ENCODE measurements around the gene SIVA1.

The SIVA1 gene

GRCh38 chr14:104773505-104774452 is 20.8 kb downstream of the SIVA1 start:
- DNase-seq, result no peak

GRCh38 chr14:104774453-104775072 is 21.6 kb downstream of the SIVA1 start:
- DNase-seq, result no peak

DNA sequence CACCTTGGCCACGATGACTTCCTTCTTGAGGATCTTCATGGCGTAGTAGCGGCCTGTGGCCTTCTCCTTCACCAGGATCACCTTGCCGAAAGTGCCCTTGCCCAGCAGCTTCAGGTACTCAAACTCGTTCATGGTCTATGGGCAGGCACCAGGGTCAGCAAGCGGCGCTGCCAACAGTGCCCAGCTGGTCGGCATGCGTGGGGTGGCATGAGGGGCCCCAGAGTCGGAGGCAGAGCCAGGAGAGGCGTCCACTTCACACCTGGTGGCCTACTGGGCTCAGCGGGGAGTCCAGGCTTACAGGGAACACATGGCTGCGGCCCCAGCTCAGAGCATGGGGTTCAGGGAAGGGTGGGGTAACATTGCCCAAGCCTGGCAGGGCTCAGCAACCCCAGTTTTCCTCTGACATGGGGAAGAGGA is 22.1 kb downstream of the SIVA1 start:
- no peak for DNase-seq

DNA sequence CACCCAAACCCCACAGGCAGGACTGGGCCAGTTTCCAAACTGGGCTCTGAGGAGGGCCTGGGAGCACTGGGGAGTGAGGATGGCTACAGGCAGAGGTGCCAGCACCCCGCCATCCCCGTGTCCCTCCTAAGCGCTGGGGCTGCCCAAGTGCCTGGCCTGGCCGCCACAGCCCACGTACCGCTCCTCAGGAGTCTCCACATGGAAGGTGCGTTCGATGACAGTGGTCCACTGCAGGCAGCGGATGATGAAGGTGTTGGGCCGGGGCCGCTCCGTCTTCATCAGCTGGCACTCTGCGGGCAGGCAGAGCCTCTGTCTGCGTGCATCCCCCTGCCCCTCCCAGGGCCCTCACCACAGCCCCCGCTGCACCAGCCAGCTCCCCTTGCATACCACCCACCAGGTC is 23.5 kb downstream of the SIVA1 start:
- DNase-seq, result no peak

DNA sequence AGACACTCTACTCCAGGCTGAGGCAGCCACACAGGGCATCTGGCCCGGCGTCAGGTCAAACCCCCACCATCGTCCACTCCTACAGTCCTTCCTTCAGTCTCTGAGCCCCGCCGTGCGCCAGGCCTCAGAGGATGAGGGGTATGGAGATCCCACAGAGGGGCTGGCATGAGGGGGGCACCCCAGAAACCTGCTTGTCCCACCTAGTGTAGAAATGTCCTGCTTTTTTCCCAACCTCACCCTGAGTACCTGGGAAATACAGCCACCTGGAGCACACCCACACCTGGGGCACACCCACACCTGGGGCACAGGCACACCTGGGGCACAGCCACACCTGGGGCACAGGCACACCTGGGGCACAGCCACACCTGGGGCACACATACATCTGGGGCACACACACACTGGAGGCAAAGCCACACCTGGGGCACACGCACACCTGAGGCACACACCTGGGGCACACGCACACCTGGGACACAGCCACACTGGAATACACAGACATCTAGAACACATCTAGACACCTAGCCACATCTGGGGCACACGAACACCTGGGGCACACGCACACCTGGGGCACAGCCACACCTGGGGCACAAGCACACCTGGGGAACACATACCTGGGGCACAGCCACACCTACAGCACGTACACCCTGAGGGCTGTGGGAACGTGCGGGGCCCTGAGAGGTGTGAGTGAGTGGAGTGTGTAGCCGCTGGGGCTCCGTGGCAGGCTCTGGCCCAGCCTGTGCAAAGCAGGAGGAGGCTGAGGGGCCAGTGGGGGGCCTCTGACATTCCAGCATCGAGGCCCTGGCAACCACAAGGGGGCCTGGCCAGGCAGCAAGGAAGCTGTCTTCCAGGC is 24.2 kb downstream of the SIVA1 start:
- DNase-seq, result no peak

GRCh38 chr14:104777808-104778249 is 24.9 kb downstream of the SIVA1 start:
- DNase-seq, result no peak

DNA sequence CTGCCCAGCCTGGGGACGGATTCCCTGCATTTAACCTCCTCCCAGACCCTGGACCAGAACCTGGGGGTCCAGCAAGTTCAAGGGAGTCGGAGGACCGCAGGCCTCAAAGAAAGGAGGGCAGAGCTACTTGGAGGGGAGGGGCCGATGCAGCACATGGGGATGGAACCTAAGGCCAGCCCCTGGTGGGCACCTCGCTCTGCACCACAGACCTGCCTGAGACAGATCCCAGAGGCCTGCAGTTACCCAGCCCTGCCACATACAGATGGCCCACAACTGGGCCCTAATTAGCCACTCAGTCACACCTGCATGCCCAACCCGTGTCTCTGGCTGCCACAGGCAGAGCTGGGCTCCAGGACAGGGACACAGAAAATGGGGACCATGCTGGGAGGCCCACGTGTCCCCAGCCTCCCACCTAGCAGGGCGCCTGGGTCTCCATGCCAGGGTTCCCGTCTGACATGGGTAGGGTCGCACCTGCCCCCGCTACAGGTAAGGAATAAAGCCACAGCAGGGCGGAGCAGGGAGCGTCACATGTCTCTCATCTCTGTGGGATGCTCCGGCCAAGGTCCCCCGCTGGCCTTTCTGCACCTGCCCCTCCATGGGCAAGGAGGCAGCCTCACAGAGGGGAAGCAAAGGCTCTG is 25.9 kb downstream of the SIVA1 start:
- DNase-seq, result no peak

DNA sequence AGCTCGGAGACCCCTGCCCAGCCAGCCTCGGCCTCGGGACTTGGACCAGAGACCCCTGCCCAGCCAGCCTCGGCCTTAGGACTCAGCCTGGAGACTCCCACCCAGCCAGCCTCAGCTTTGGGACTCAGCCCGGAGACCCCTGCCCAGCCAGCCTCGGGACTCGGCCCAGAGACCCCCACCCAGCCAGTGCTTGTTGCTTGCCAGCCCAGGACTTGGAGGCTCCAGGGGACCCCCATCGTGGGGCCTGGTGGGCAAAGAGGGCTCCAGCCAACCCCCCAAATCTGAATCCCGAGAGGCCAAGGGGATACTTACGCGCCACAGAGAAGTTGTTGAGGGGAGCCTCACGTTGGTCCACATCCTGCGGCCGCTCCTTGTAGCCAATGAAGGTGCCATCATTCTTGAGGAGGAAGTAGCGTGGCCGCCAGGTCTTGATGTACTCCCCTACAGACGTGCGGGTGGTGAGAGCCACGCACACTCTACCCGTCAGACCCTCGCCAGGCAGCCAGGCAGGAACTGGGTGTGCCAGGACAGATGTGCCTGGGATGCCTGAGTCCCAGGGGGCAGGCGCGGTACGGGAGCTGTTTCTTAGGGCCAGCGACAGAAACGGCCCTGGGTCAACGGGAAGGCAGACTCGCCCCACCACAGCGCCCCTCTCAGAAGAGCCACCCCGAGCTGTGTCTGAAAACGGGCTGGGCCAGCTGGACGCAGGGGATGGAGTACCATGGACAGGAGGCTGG is 27.0 kb downstream of the SIVA1 start:
- no peak for DNase-seq

DNA sequence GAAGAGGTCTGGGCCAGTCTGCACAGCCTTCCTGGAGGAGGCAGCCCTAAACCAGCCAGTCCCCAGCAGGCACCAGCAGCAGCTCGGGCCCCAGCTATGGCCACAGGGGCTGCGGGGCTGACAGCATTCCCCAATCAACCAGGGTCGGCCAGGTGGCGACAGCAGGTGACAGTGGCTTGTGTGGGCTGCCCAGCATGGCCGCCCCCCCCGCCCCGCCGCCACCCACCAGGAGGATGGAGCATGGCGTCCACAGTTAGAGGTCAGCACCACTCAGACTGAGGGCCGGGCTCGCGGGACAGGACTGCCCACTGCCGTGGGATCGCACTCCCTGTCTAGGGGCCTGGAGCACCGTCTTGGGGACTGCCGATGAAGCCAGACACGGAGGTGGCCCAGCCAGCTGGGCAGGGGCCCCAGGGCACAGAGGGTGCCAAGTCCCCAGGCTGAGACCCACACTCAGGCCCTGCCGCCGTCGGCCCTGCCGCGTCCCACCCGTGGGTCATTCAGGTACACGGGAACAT is 27.6 kb downstream of the SIVA1 start:
- DNase-seq, result no peak

DNA sequence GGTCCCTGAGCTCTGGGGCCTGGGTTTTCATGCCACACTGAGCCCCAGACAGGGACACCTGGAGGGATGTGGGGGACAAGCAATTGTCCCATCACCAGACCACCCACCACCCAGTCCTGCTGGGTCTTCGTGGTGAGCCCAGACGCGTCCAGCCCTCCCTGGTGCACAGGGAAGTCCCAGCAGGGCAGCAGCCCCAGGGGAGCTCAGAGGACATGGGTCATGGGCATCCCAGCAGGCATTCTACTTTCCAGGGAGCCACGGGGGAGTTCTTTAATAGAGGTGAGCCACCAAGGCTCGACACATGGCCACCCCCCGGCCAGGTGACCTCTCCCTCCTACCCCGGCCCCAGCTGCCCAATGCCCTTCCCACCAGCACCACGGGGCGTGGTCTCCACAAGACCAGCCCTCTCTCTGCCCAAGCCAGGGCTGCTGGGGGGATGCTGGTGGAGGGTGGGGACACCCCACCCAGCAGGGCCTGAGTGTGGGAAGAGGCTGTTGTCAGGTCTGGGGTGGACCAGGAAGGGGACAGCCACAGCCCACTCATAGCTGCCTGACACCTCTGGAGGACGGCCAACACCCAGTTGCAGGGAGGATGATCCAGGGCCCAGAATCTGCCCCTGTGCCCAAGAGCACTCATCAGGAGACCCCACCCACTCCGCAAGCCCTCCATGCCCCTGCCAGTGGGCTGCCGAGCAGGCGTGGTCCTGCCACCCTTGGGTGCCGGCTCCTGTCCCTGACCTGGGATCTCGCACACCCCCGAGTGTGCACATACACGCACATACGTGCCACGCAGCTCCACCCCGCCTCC is 28.5 kb downstream of the SIVA1 start:
- no peak for DNase-seq

DNA sequence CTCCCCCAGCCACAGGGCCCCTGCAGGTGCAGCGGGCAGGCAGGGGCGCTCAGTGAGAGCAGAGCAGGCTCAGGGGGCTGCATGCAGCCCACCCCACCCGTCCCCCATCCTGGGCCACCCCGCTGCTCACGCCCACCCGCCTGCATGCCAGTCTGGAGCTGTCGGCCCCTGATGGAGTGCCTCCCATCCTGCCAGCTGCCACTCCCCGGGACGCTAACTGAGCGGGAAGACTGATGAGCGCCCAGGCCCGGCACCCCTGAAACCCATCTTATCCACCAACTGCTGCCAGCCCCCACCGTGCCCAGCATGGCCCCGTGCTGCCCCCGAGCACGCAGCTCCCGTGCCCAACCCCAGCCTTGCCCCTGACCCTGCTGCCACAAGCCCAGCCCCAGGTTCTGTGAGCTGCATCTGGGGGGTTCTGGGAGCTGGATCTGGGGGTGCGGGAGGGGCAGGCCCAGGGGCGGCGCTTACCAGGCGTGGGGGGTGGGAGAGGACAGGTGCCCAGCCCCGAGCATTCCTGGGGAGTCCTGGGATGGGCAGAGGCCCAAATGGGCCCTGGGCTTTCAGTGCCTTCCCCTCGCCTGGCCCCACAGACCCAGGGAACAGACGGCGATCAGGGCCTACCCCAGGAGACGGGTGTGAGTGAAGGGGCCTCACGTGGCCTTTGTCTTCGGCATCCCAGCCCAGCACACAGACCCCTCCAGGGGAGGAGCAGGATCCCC is 29.3 kb downstream of the SIVA1 start:
- no peak for DNase-seq

DNA sequence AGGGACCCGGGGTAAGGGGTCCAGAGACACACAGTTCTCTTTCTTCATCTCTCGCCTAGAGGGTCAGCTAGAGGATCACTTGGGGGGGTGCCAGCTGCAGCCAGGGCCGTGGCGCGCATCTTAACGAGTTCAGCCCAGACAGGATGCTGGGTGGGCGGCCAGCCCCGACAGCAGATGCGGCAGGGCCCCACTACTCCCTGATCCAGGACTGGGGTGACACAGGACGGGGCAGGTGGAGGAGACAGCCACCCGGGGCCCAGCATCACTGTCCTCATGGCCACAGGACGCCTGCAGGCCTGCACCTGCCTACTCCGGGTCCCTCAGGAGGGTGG is 29.8 kb downstream of the SIVA1 start:
- DNase-seq, result no peak

DNA sequence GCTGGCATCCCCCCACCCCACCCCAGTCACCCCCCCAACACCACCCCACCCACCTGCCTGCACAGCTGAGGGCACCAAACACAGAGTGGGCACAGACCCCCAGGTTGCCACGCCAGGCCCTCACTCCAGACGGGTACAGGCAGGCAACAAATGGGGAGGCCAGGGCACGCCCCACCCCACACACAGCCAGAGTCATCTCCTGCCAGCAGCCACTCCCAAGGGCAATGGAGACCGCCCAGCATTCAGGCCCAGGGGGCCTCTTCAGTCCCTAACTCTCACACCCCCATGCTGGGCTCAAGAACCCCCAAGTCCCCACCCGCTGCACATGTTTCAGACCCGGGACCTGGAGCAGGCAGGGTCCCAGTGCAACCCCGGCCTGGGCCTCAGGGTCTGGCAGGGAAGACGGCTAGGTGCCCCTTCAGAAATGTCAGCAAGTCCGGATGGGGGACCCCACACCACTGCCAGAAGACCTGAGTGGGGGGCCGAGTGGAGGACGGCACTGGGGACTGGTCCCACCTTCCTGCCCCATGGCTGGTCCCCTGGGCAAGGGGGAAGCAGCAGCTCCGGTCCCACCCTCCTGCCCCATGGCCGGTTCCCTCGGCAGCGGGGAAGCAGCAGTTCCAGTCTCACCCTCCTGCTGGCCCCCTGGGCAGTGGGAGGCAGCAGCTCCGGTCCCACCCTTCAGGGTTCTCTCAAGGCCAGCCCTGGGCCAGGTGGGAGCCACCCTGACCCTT is 30.7 kb downstream of the SIVA1 start:
- no peak for DNase-seq

DNA sequence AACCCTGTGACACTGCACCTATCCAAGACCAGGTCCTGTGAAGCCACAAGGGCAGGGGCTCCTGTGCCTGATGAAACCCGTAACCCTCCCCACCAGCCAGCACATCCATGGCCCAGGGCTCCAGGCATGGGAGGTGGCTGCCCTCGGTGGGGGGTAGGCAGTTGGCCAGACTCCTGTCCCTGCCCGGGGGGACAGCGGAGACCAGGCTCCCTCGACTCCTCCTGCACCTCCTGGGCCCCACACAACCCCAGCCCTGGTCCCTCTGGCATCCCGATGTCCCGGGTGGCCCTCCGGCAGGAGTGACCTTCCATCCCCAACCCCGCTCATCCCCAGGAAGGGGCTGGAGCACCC is 31.2 kb downstream of the SIVA1 start:
- DNase-seq, result no peak

- DNase-seq, result no peak
These were observed 32.1 kb downstream of the SIVA1 start for GRCh38 chr14:104784846-104785707.

DNA sequence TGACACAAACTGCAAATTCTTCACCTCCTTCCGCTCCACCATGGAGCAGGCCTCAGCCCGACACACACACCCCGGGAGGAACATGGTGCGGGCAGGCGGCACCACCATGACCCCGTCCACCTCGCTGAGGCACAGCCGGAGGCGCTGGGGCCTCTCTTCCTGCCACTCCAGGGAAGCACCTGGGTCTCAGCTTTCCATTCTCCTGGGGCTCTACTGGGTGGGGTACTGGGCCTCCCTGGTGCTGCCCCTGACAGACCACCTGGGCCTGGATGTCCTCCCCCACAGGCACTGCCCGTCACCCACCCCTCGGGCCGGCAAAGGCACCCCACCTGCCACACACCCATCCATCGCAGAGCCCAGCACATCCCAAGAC is 32.7 kb downstream of the SIVA1 start:
- no peak for DNase-seq

DNA sequence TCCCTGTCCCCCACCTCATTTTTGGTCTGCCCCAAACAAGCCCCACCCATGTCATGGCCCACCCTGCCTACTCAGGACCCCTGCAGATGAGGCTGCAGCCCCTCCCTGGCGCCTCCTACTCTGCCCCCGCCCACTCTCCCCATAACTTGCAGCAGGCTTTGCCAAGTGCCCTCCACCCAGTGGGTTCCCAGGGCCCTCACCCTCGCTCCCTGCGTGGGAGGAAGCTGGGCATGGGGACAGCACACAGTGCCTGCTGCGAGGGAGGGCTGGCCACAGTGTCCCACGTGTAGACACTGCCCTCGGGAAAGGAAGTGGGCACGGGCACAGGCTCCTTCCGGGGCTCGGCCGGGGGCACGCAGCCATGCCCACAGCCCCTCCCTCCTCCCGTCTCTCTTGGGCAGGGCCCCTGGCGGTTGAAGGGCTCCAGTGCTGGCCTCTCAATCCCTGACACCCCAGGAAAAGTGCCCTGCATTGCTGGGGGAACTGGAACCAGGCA is 33.2 kb downstream of the SIVA1 start:
- DNase-seq, result no peak

Data from DMS53 (cell line).